IPS-20b (cell line): ENCODE data around the gene LTBP2.

ENCODE experiments used
- H3K27ac ChIP-seq: one replicate; pipeline ENCODE4 v1.5.1; 2013; ENCODE audit warnings: low read length
- H3K27me3 ChIP-seq: 2 replicates; pipeline ENCODE4 v1.6.1; 2013; ENCODE audit warnings: mild to moderate bottlenecking, low read length, inconsistent platforms; ENCODE audit not compliant: insufficient read depth
- H3K36me3 ChIP-seq: 2 replicates; pipeline ENCODE4 v1.6.1; 2013; ENCODE audit warnings: low read depth, mild to moderate bottlenecking, inconsistent platforms, low read length, moderate library complexity; ENCODE audit not compliant: insufficient read depth
- H3K4me1 ChIP-seq: 2 replicates; pipeline ENCODE4 v1.6.1; 2013; ENCODE audit warnings: mild to moderate bottlenecking, control low read depth, inconsistent platforms, low read length, moderate library complexity; ENCODE audit not compliant: insufficient read depth
- H3K4me3 ChIP-seq: 2 replicates; pipeline ENCODE4 v1.5.1; 2013; ENCODE audit warnings: mild to moderate bottlenecking, low read length, inconsistent platforms
- H3K9ac ChIP-seq: 2 replicates; pipeline ENCODE4 v1.6.1; 2013; ENCODE audit warnings: low read depth, mild to moderate bottlenecking, inconsistent platforms, low read length, moderate library complexity
- H3K9me3 ChIP-seq: 2 replicates; pipeline ENCODE4 v1.6.1; 2013; ENCODE audit warnings: mild to moderate bottlenecking, low read depth, low read length, inconsistent platforms; ENCODE audit not compliant: insufficient read depth

Gene LTBP2

GRCh38 chr14:74511966-74512830, 99.8 kb downstream of the LTBP2 start:
- H3K27me3 ChIP-seq = no peaks in the 10 kb centered on the region
- H3K4me1 ChIP-seq = peaks cover 24% of the 10 kb centered on the region; the same call in 1 of the 2 replicates
- H3K4me3 ChIP-seq = no peak overlapping the region
- no peaks in the 10 kb centered on the region for H3K36me3 ChIP-seq
- no peak overlapping the region for H3K9ac ChIP-seq
- H3K9me3 ChIP-seq = no peaks in the 10 kb centered on the region
- no peak overlapping the region for H3K27ac ChIP-seq

- H3K4me3 ChIP-seq = no peak overlapping the region
- no peaks in the 10 kb centered on the region for H3K36me3 ChIP-seq
- H3K27me3 ChIP-seq = no peaks in the 10 kb centered on the region
- H3K27ac ChIP-seq = no peak overlapping the region
- no peaks in the 10 kb centered on the region for H3K9me3 ChIP-seq
- H3K4me1 ChIP-seq = peaks cover 15% of the 10 kb centered on the region; the same call in 1 of the 2 replicates
- no peak overlapping the region for H3K9ac ChIP-seq
Observed at GRCh38 chr14:74510959-74511409, 101.1 kb downstream of the LTBP2 start.

GRCh38 chr14:74510223-74510931, 101.7 kb downstream of the LTBP2 start:
- Histone ChIP-seq H3K9ac (no peak overlapping the region), H3K27me3 (no peaks in the 10 kb centered on the region), H3K27ac (no peak overlapping the region)

GRCh38 chr14:74509587-74510222, 102.3 kb downstream of the LTBP2 start:
- Histone ChIP-seq H3K27ac (no peak overlapping the region), H3K4me3 (no peak overlapping the region), H3K9ac (no peak overlapping the region), H3K27me3 (no peaks in the 10 kb centered on the region), H3K4me1 (peaks cover 13% of the 10 kb centered on the region; the same call in 1 of the 2 replicates), H3K36me3 (no peaks in the 10 kb centered on the region), H3K9me3 (no peaks in the 10 kb centered on the region)

More at GRCh38 chr14:74510223-74510931, 101.7 kb downstream of the LTBP2 start:
- Histone ChIP-seq H3K9me3 (no peaks in the 10 kb centered on the region), H3K4me3 (no peak overlapping the region), H3K36me3 (no peaks in the 10 kb centered on the region), H3K4me1 (peaks cover 15% of the 10 kb centered on the region; the same call in 1 of the 2 replicates)

GRCh38 chr14:74508844-74509428, 103.1 kb downstream of the LTBP2 start:
- Histone ChIP-seq H3K27me3 (no peaks in the 10 kb centered on the region), H3K36me3 (no peaks in the 10 kb centered on the region), H3K9ac (no peak overlapping the region), H3K4me1 (peaks cover 6% of the 10 kb centered on the region; the same call in 1 of the 2 replicates), H3K9me3 (no peaks in the 10 kb centered on the region), H3K27ac (no peak overlapping the region), H3K4me3 (no peak overlapping the region)

GRCh38 chr14:74508292-74508731, 103.7 kb downstream of the LTBP2 start:
- H3K9ac ChIP-seq = no peak overlapping the region
- H3K4me1 ChIP-seq = peaks cover 6% of the 10 kb centered on the region; the same call in 1 of the 2 replicates
- no peaks in the 10 kb centered on the region for H3K36me3 ChIP-seq
- H3K9me3 ChIP-seq = no peaks in the 10 kb centered on the region
- H3K4me3 ChIP-seq = no peak overlapping the region
- no peaks in the 10 kb centered on the region for H3K27me3 ChIP-seq
- no peak overlapping the region for H3K27ac ChIP-seq

- no peak overlapping the region for H3K27ac ChIP-seq
- H3K36me3 ChIP-seq = no peaks in the 10 kb centered on the region
- H3K4me1 ChIP-seq = peaks cover 6% of the 10 kb centered on the region; the same call in 1 of the 2 replicates
- H3K27me3 ChIP-seq = no peaks in the 10 kb centered on the region
- H3K9ac ChIP-seq = no peak overlapping the region
- H3K9me3 ChIP-seq = no peaks in the 10 kb centered on the region
- no peak overlapping the region for H3K4me3 ChIP-seq
Observed at GRCh38 chr14:74507840-74508239, 104.2 kb downstream of the LTBP2 start.

- Histone ChIP-seq H3K4me3 (no peak overlapping the region), H3K36me3 (no peaks in the 10 kb centered on the region), H3K9ac (no peak overlapping the region), H3K27ac (no peak overlapping the region), H3K27me3 (no peaks in the 10 kb centered on the region), H3K4me1 (peaks cover 6% of the 10 kb centered on the region; the same call in 1 of the 2 replicates), H3K9me3 (no peaks in the 10 kb centered on the region)
Observed at GRCh38 chr14:74507085-74507484, 105.0 kb downstream of the LTBP2 start.

GRCh38 chr14:74506411-74506851, 105.6 kb downstream of the LTBP2 start:
- Histone ChIP-seq H3K27me3 (no peaks in the 10 kb centered on the region), H3K36me3 (no peaks in the 10 kb centered on the region), H3K9me3 (no peaks in the 10 kb centered on the region), H3K9ac (no peak overlapping the region), H3K4me1 (peaks cover 12% of the 10 kb centered on the region; the same call in 1 of the 2 replicates), H3K27ac (no peak overlapping the region), H3K4me3 (no peak overlapping the region)

GRCh38 chr14:74505831-74506230, 106.2 kb downstream of the LTBP2 start:
- Histone ChIP-seq H3K9me3 (no peaks in the 10 kb centered on the region), H3K4me3 (no peak overlapping the region), H3K36me3 (no peaks in the 10 kb centered on the region), H3K27me3 (no peaks in the 10 kb centered on the region), H3K27ac (no peak overlapping the region), H3K9ac (no peak overlapping the region), H3K4me1 (peaks cover 11% of the 10 kb centered on the region; the same call in 1 of the 2 replicates)
